SK-N-SH treated with all-trans-retinoic acid at 6 μM for 48 hours (cell line): ENCODE measurements around the gene WDR88.

Experiments used
- ARNTL ChIP-seq: fragments of 450-650 bp; formaldehyde crosslinking; IDR thresholded peaks from 2 replicates; pipeline ENCODE4 v1.5.0; 2020; ENCODE audit warnings: low read depth, mild to moderate bottlenecking, moderate library complexity, borderline replicate concordance
- CSDC2 ChIP-seq: fragments of 250-450 bp; sonication (Bioruptor Pico); IDR thresholded peaks from 2 replicates; pipeline ENCODE4 v1.5.0; 2020; ENCODE audit warnings: mild to moderate bottlenecking, moderate library complexity
- GLIS3 ChIP-seq: fragments of 250-450 bp; sonication (Bioruptor Pico); IDR thresholded peaks from 2 replicates; pipeline ENCODE4 v1.5.0; 2020; ENCODE audit warnings: mild to moderate bottlenecking, moderate library complexity
- OSR1 ChIP-seq: fragments of 250-450 bp; sonication (Bioruptor Pico); IDR thresholded peaks from 2 replicates; pipeline ENCODE4 v1.8.0; 2022; ENCODE audit warnings: moderate library complexity, mild to moderate bottlenecking, inconsistent platforms
- RARB ChIP-seq: fragments of 250-450 bp; sonication (Bioruptor Pico); IDR thresholded peaks from 2 replicates; pipeline ENCODE4 v1.8.0; 2021; ENCODE audit warnings: mild to moderate bottlenecking, moderate library complexity
- SNAI2 ChIP-seq: fragments of 250-450 bp; sonication (Bioruptor Pico); IDR thresholded peaks from 2 replicates; pipeline ENCODE4 v1.5.0; 2020; ENCODE audit warnings: mild to moderate bottlenecking, moderate library complexity
- ZFP3 ChIP-seq: fragments of 250-450 bp; sonication (Bioruptor Pico); IDR thresholded peaks from 2 replicates; pipeline ENCODE4 v1.5.0; 2020; ENCODE audit warnings: mild to moderate bottlenecking, moderate library complexity
- ZNF565 ChIP-seq: fragments of 450-650 bp; formaldehyde crosslinking; conservative IDR thresholded peaks from 2 replicates; pipeline ENCODE4 v1.5.0; 2020; ENCODE audit warnings: low read depth, mild to moderate bottlenecking, moderate library complexity
- TF ChIP-seq, protein P1 (sequence below): fragments of 250-450 bp; sonication (Bioruptor Pico); IDR thresholded peaks from 2 replicates; pipeline ENCODE4 v1.5.0; 2020; ENCODE audit warnings: mild to moderate bottlenecking, moderate library complexity
- TF ChIP-seq, protein P2 (sequence below): fragments of 250-450 bp; sonication (Bioruptor Pico); IDR thresholded peaks from 2 replicates; pipeline ENCODE4 v1.8.0; 2021; ENCODE audit warnings: low read depth, mild to moderate bottlenecking, moderate library complexity, borderline replicate concordance

DNA sequence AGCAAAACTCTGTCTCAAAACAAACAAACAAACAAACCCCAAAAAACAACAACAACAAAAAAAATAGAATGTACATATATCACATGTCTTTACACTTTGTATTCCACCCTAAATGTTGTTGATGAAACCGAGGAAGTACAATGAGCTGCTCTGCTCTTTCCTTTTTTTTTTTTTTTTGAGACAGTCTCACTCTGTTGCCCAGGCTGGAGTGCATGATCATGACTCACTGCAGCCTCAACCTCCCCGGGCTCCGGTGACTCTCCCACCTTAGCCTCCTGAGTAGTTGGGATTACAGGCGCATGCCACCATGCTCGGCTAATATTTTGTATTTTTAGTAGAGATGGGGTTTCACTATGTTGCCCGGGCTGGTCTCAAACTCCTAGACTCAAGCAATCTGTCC lies 31.6 kb downstream of the WDR88 start:
- TF ChIP-seq ZFP3 (CRISPR knock-in tag) (no peak), ZNF565 (CRISPR knock-in tag) (no peak), ARNTL (CRISPR knock-in tag) (no peak), CSDC2 (CRISPR knock-in tag) (no peak), OSR1 (CRISPR knock-in tag) (no peak), SNAI2 (no peak), RARB (no peak), GLIS3 (CRISPR knock-in tag) (no peak)
- TF ChIP-seq, protein P1, sequence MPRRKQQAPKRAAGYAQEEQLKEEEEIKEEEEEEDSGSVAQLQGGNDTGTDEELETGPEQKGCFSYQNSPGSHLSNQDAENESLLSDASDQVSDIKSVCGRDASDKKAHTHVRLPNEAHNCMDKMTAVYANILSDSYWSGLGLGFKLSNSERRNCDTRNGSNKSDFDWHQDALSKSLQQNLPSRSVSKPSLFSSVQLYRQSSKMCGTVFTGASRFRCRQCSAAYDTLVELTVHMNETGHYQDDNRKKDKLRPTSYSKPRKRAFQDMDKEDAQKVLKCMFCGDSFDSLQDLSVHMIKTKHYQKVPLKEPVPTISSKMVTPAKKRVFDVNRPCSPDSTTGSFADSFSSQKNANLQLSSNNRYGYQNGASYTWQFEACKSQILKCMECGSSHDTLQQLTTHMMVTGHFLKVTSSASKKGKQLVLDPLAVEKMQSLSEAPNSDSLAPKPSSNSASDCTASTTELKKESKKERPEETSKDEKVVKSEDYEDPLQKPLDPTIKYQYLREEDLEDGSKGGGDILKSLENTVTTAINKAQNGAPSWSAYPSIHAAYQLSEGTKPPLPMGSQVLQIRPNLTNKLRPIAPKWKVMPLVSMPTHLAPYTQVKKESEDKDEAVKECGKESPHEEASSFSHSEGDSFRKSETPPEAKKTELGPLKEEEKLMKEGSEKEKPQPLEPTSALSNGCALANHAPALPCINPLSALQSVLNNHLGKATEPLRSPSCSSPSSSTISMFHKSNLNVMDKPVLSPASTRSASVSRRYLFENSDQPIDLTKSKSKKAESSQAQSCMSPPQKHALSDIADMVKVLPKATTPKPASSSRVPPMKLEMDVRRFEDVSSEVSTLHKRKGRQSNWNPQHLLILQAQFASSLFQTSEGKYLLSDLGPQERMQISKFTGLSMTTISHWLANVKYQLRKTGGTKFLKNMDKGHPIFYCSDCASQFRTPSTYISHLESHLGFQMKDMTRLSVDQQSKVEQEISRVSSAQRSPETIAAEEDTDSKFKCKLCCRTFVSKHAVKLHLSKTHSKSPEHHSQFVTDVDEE, result no peak
- TF ChIP-seq, protein P2, sequence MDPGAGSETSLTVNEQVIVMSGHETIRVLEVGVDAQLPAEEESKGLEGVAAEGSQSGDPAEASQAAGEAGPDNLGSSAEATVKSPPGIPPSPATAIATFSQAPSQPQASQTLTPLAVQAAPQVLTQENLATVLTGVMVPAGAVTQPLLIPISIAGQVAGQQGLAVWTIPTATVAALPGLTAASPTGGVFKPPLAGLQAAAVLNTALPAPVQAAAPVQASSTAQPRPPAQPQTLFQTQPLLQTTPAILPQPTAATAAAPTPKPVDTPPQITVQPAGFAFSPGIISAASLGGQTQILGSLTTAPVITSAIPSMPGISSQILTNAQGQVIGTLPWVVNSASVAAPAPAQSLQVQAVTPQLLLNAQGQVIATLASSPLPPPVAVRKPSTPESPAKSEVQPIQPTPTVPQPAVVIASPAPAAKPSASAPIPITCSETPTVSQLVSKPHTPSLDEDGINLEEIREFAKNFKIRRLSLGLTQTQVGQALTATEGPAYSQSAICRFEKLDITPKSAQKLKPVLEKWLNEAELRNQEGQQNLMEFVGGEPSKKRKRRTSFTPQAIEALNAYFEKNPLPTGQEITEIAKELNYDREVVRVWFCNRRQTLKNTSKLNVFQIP (CRISPR knock-in tag), result no peak
